Measurements from ENCODE around the gene CEBPB. TPM values are rescaled to one million over a fixed set of nuclear protein-coding genes. Genes with fewer than 3 reads are reported as not detected.

The CEBPB gene
- total RNA-seq, 1 donor from 2014 or later, result 36.4 TPM

- no peak for DNase-seq (ENCODE audit: low spot score)
- Mint-ChIP-seq H3K27ac (no peak overlapping the region), H3K9me3 (no peaks in the 10 kb centered on the region), H3K36me3 (ENCODE audit: low read depth) (no peaks in the 10 kb centered on the region), H3K4me3 (ENCODE audit: low read depth) (no peak overlapping the region), H3K27me3 (ENCODE audit: low read depth) (peaks cover 8% of the 10 kb centered on the region), H3K4me1 (ENCODE audit: low read depth) (peaks cover 12% of the 10 kb centered on the region)
- intact Hi-C loops (cut with micrococcal nuclease), result no loop called here
Observed at GRCh38 chr20:50213531-50214106, 23.0 kb downstream of the CEBPB start.

DNA sequence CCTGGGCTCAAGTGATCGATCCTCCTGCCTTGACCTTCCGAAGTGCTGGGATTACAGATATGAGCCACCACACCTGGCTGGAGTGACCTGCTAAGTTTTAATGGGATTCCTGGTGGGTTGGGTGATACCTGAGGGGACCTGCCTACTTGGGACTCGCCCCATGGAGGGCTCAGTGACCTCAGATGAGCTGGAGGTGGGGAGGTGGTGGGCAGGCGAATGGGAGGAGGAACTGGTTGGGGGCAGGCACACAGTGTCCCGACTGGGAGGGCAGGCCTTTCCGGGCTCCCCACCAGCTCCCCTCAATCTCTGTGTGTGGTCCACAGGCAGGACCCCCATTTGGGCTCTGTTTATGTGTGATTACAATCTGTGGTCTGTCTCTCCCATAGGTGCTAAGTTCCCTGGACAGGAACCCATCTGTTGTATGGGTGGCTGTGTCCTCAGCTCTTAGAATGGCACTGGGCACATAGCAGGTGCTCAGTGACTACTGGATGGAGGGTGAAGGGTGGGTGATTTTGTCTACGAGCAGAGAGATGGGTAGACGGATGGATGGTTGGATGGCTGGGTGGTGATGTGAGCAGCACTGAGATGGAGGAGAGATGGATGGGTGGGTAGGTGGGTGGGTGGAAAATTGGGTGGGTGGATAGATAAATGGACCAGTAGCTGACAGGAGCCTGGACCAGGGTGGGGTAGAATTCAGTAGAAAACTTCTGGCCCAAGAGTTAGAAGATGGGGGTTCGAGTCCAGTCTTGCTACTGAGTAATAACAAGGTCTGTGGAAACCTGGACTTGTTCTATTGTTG lies 23.8 kb downstream of the CEBPB start:
- H3K27me3 Mint-ChIP-seq (ENCODE audit: low read depth), result peaks cover 8% of the 10 kb centered on the region
- intact Hi-C loops (cut with micrococcal nuclease), result no loop called here
- H3K9me3 Mint-ChIP-seq, result no peaks in the 10 kb centered on the region
- no peak overlapping the region for H3K27ac Mint-ChIP-seq
- H3K4me3 Mint-ChIP-seq (ENCODE audit: low read depth), result no peak overlapping the region
- H3K4me1 Mint-ChIP-seq (ENCODE audit: low read depth), result peaks cover 12% of the 10 kb centered on the region
- DNase-seq (ENCODE audit: low spot score), result no peak
- no peaks in the 10 kb centered on the region for H3K36me3 Mint-ChIP-seq (ENCODE audit: low read depth)

DNA sequence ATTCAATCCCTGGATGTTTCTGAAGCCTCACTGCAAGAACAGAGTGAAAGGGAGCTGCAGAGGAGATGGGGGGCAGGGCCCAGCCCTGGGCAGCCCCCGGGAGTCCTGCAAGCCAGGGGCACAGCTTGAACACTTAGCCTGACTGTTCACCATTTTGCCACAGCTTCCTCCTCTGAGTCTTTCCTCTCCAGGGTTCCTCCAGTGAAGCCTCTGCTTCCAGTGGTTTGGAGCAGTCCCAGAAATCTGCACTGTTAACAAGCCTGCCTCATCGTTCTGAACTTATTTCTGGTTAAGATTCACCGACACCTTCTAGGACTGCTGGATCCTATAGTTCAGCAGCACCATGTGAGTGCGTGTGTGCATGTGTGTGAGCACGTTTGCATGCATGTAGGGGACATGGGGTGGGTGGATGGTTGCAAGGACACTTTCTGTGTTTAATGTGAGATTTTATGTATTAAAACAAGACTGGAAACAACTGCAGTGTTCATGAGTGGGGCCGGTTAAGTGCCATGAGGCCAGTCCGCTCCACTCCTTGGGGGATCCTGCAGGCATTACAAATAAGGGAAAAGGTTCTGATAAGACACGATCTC lies 24.6 kb downstream of the CEBPB start:
- intact Hi-C loops (cut with micrococcal nuclease), result no loop called here
- Mint-ChIP-seq H3K4me1 (ENCODE audit: low read depth) (peaks cover 11% of the 10 kb centered on the region), H3K27me3 (ENCODE audit: low read depth) (peaks cover 8% of the 10 kb centered on the region), H3K4me3 (ENCODE audit: low read depth) (no peak overlapping the region), H3K36me3 (ENCODE audit: low read depth) (no peaks in the 10 kb centered on the region), H3K9me3 (no peaks in the 10 kb centered on the region), H3K27ac (no peak overlapping the region)
- DNase-seq (ENCODE audit: low spot score), result no peak

DNA sequence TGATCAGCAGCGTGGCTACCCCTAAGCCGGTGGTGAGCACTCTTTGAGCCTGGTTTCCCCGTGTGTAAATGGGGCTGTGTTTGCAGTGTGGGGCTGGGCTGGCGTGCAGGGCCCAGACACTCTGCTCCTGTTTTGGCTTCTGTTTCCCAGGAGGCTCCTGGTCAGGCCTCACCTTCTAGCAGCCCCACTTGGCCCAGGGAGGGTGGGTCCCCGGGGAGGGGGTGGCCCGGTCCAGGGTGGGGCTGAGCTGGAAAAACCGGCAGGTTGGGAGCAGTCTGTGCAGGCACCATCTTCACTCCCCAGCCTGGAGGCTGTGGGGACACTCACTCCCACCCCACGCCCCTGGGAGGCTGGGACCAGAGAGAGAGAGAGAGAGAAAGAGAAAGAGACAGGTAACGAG lies 25.3 kb downstream of the CEBPB start:
- DNase-seq (ENCODE audit: low spot score), result no peak
- intact Hi-C loops (cut with micrococcal nuclease), result no loop called here

GRCh38 chr20:50216543-50217206 lies 26.0 kb downstream of the CEBPB start:
- H3K4me1 Mint-ChIP-seq (ENCODE audit: low read depth), result peaks cover 7% of the 10 kb centered on the region
- intact Hi-C loops (cut with micrococcal nuclease), result no loop called here
- H3K27ac Mint-ChIP-seq, result no peak overlapping the region
- peaks cover 8% of the 10 kb centered on the region for H3K27me3 Mint-ChIP-seq (ENCODE audit: low read depth)
- no peaks in the 10 kb centered on the region for H3K36me3 Mint-ChIP-seq (ENCODE audit: low read depth)
- DNase-seq (ENCODE audit: low spot score), result no peak
- no peaks in the 10 kb centered on the region for H3K9me3 Mint-ChIP-seq
- no peak overlapping the region for H3K4me3 Mint-ChIP-seq (ENCODE audit: low read depth)

More for the DNA sequence above, 25.3 kb downstream of the CEBPB start:
- Mint-ChIP-seq H3K36me3 (ENCODE audit: low read depth) (no peaks in the 10 kb centered on the region), H3K27ac (no peak overlapping the region), H3K4me1 (ENCODE audit: low read depth) (peaks cover 10% of the 10 kb centered on the region), H3K4me3 (ENCODE audit: low read depth) (no peak overlapping the region), H3K9me3 (no peaks in the 10 kb centered on the region), H3K27me3 (ENCODE audit: low read depth) (peaks cover 8% of the 10 kb centered on the region)

DNA sequence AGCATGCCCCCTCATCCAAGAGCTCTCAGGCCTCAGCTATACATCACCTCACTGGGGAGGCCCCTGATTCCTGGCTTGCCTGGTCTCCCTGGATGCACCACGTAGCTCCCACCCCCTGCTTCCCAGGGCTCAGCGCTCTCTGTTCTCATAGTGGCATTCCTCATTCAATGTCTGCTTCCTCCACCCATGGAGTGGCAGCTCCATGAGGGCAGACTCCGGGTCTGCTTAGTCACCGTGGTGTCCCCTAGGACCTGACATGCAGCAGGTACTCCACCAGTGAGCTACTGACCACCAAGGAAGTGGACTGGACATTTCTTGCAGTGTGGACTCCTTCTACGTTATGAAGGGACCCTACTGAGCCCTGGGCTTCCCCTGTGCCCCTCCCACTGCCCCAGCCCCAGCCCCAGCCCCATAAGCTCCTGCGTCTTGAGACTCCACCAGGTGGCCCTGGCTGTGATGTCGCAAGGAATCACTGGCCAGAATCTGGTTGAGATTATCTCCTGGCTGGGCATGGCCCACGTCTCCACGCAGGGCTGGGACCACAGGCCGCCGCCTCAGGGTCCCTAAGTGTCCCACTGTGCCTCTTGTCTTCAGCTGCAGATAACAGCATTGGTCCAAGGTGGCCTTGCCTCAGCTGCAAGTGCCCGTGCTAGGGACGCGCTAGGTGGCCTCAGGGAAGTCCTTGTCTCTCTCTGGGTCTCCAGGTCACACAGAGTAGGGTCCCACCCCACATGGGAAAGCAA lies 26.7 kb downstream of the CEBPB start:
- no peak overlapping the region for H3K4me3 Mint-ChIP-seq (ENCODE audit: low read depth)
- peaks cover 7% of the 10 kb centered on the region for H3K4me1 Mint-ChIP-seq (ENCODE audit: low read depth)
- H3K36me3 Mint-ChIP-seq (ENCODE audit: low read depth), result no peaks in the 10 kb centered on the region

DNA sequence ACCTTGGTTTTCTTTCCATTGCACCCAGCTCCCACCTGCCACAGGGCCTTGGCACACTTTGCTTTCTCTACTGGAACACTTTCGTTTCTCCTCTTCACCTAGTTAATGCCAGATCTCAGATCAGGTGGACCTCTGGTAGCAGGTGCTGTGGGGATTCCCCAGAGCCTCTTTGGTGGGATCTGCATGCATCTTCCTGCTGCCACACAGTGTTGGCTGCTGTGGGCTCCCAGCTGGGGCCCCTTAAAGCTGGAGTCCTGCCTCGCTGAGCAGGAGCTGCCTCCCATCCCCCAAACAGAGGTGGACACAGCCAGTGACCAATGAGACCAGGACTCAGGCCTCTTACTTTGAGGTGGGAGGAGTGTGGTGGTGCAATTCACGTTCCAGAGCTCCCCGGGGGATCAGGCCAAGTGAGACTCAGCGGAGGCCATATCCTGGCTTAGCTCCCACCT lies 28.4 kb downstream of the CEBPB start:
- Mint-ChIP-seq H3K4me3 (ENCODE audit: low read depth) (no peak overlapping the region), H3K27me3 (ENCODE audit: low read depth) (peaks cover 3% of the 10 kb centered on the region), H3K36me3 (ENCODE audit: low read depth) (no peaks in the 10 kb centered on the region), H3K9me3 (no peaks in the 10 kb centered on the region), H3K27ac (no peak overlapping the region), H3K4me1 (ENCODE audit: low read depth) (peaks cover 2% of the 10 kb centered on the region)
- intact Hi-C loops (cut with micrococcal nuclease), result no loop called here
- no peak for DNase-seq (ENCODE audit: low spot score)

More for the DNA sequence above, 26.7 kb downstream of the CEBPB start:
- no peak for DNase-seq (ENCODE audit: low spot score)
- intact Hi-C loops (cut with micrococcal nuclease), result no loop called here
- no peaks in the 10 kb centered on the region for H3K9me3 Mint-ChIP-seq
- H3K27ac Mint-ChIP-seq, result no peak overlapping the region
- H3K27me3 Mint-ChIP-seq (ENCODE audit: low read depth), result peaks cover 7% of the 10 kb centered on the region

- peaks cover 3% of the 10 kb centered on the region for H3K4me1 Mint-ChIP-seq (ENCODE audit: low read depth)
- DNase-seq (ENCODE audit: low spot score), result no peak
- no peak overlapping the region for H3K27ac Mint-ChIP-seq
- peaks cover under 1% of the 10 kb centered on the region for H3K27me3 Mint-ChIP-seq (ENCODE audit: low read depth)
- no peak overlapping the region for H3K4me3 Mint-ChIP-seq (ENCODE audit: low read depth)
- H3K9me3 Mint-ChIP-seq, result peaks cover 2% of the 10 kb centered on the region
- no peaks in the 10 kb centered on the region for H3K36me3 Mint-ChIP-seq (ENCODE audit: low read depth)
- intact Hi-C loops (cut with micrococcal nuclease), result no loop called here
Observed at GRCh38 chr20:50219600-50219999, 29.0 kb downstream of the CEBPB start.

- Mint-ChIP-seq H3K27ac (no peak overlapping the region), H3K9me3 (peaks cover 5% of the 10 kb centered on the region), H3K4me3 (ENCODE audit: low read depth) (no peak overlapping the region), H3K36me3 (ENCODE audit: low read depth) (no peaks in the 10 kb centered on the region), H3K27me3 (ENCODE audit: low read depth) (no peaks in the 10 kb centered on the region), H3K4me1 (ENCODE audit: low read depth) (peaks cover 6% of the 10 kb centered on the region)
- DNase-seq (ENCODE audit: low spot score), result no peak
- intact Hi-C loops (cut with micrococcal nuclease), result no loop called here
Observed at GRCh38 chr20:50220093-50220893, 29.7 kb downstream of the CEBPB start.

DNA sequence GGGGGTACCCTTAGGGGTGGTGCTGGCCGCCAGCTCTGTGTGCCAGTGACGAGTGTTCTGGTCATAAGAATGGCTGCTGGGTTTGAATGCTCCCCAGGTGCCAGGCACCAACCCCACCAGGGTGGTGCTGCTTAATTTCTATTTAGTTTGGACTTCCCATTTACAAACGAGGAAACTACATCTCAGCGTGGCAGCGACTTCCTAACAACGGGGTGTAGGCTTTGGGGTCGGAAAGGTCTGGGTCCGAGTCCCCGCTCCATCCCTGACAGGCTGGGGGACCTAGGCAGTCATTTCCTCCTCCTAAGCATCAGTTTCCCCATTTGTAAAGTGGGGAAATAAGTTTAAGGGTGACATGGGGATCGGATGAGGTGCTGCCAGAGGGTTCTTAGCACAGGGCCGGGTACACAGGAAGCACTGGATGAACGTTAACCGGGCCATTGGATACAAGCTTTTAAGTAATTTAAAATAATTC lies 30.3 kb downstream of the CEBPB start:
- no peak for DNase-seq (ENCODE audit: low spot score)
- Mint-ChIP-seq H3K27ac (no peak overlapping the region), H3K36me3 (ENCODE audit: low read depth) (no peaks in the 10 kb centered on the region), H3K4me3 (ENCODE audit: low read depth) (no peak overlapping the region), H3K4me1 (ENCODE audit: low read depth) (peaks cover 6% of the 10 kb centered on the region), H3K9me3 (peaks cover 5% of the 10 kb centered on the region), H3K27me3 (ENCODE audit: low read depth) (no peaks in the 10 kb centered on the region)
- intact Hi-C loops (cut with micrococcal nuclease), result no loop called here

GRCh38 chr20:50221501-50222308 lies 31.1 kb downstream of the CEBPB start:
- peaks cover 5% of the 10 kb centered on the region for H3K9me3 Mint-ChIP-seq
- intact Hi-C loops (cut with micrococcal nuclease), result no loop called here
- no peak for DNase-seq (ENCODE audit: low spot score)
- no peak overlapping the region for H3K4me3 Mint-ChIP-seq (ENCODE audit: low read depth)
- H3K27me3 Mint-ChIP-seq (ENCODE audit: low read depth), result no peaks in the 10 kb centered on the region
- no peaks in the 10 kb centered on the region for H3K36me3 Mint-ChIP-seq (ENCODE audit: low read depth)
- no peak overlapping the region for H3K27ac Mint-ChIP-seq
- H3K4me1 Mint-ChIP-seq (ENCODE audit: low read depth), result peaks cover 10% of the 10 kb centered on the region
